HG03460 (cell line): ENCODE data around the gene ADCY5.

Experiments used
- ATAC-seq: cut with Tn5 transposase; IDR thresholded peaks from one replicate; pipeline ENCODE4 v1.9.1; 2021; ENCODE audit not compliant: unreplicated experiment

ADCY5 gene

DNA sequence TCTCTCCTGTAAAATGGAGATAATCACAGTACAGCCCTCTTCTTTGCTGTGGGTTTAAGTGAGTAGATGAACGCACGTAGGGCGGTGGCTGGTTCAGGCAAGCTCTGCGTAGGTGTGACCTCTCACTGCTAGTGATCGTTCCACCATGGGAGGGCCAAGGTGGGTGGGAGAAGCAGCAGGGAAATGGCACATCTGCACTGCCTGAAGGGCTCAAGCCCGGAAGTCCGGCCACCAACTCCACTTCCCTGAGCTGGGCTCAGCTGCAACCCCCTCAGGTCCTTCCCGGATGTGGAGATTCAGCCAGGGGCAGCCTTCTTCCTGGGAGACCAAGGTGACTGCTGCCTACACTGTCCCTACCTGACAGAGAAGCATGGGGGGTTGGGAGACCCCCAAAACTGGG lies 102.9 kb downstream of the ADCY5 start:
- no peak for ATAC-seq

DNA sequence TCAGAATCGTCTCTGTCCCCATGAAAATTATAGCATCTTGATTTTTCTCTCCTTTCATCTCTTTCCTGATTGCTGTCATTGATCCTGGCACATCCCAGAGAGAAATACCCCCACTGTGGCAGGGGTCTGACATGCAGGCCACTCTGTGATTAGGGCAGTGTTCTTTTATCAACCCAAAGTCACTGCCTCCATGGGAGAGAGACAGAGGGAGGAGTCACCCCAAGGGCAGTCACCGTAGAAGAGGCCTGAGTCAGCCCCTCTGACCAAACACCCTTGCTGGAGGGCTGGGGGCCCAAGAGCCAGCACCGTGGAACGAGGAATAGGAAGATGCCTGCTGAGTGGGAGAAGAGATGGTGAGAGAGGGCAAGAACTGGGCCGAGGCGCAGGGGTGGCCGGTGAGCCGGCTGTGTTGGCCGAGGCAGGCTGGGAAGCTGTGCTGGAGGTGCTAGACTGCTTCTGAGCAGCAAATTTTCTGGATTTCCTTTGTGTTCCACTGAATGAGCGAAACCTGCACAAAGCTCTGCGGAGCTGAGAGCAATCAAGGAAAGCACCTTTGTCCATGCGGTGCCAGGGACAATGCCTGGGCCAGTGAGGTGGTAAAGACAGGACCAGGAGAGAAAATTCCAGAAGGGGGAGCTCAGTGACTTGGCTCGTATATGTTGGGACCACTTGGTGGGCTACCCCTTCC lies 103.8 kb downstream of the ADCY5 start:
- ATAC-seq, result no peak

- no peak for ATAC-seq
Observed at GRCh38 chr3:123344175-123344906, 104.5 kb downstream of the ADCY5 start.

GRCh38 chr3:123343296-123344174 lies 105.4 kb downstream of the ADCY5 start:
- no peak for ATAC-seq

- ATAC-seq, result no peak
Observed at GRCh38 chr3:123342631-123343080, 106.2 kb downstream of the ADCY5 start.

- ATAC-seq, result no peak
Observed at GRCh38 chr3:123341871-123342630, 106.8 kb downstream of the ADCY5 start.

DNA sequence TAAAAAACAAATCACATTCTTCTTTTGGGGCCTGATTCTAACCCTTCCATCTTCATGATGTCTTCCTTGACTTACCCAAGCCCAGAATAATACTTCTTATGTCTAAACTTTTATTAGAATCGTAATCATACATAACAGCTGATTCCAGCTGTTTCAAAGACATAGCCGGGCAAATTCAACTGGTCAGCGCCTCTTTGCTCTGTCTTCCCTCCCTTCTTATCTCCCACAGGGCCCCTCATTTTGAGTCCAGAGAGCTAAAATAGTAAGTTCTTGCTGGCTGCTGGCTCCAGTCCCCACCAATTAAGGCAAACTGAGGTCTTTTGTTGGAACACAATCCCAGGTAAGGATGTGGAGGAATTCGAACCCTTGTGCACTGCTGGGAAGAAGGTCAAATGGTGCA lies 108.6 kb downstream of the ADCY5 start:
- no peak for ATAC-seq

GRCh38 chr3:123339302-123339701 lies 109.6 kb downstream of the ADCY5 start:
- no peak for ATAC-seq

DNA sequence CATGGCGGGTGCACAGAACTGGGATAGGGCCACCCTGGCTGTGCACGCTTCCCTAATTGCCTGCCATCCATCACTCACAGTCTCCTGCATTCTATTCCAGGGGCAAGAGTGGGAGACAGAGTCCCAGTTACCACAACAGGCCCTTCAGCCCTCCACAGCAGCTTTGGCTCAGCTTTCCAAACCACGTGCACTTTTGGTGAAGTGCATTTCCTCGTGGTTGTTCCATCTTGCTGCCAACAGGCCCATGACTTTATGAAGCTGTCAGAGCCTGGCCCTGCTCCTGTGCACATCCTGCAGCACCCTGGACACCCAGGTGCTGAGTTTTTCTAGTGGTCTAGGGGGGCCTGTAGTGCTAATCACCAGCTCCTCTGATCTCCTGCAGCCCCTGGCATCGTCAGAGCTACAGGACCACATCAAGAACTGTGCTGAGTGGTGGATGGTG lies 110.2 kb downstream of the ADCY5 start:
- ATAC-seq, result no peak

DNA sequence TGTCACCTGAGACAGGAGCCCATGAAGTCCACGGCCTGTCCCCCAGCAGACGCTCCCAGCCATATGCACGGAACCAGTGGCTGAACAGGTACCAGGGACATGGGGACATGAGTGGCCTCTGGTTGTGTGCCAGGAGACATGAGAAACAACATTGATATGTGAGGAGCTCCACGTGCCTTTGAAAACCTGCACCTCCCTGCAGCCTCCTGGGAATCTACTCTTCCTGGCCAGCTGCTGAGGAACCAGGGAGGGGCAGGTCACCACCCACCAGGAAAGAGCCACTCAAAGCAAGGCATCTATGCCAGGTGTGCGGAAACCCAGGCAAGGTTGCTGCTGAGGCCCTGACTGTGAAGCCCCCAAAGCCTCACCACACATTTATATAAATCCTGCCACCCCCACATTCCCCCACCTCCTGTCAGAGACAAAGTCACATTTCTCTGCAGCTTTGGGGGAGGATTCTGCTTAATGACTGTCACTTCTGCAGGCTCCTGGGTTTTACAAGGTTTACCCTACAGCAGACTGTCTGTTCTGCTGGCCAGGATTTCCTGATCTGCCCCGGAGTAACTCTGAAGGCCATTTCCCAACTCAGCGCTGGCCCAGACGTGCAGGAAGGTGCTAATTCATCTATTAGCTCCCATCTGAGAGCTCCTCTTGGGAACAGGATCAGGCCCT lies 110.8 kb downstream of the ADCY5 start:
- no peak for ATAC-seq

DNA sequence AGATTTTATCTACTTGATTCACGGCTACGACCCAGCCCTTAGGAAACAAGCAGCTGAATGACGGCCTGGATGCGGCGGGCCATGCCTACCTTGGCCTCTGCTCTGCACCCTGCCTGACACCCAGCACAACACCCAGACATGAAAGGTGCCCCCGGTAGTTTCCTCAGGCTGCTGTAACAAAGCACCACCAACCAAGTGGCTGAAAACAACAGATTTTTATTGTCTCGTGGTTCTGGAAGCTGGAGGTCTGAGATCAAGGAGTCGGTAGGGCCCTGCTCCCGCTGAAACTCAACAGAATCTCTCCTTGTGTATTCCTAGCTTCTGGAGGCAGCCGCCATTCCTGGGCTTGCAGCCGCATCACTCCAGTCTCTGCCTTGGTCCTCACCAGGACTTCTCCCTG lies 111.7 kb downstream of the ADCY5 start:
- no peak for ATAC-seq

DNA sequence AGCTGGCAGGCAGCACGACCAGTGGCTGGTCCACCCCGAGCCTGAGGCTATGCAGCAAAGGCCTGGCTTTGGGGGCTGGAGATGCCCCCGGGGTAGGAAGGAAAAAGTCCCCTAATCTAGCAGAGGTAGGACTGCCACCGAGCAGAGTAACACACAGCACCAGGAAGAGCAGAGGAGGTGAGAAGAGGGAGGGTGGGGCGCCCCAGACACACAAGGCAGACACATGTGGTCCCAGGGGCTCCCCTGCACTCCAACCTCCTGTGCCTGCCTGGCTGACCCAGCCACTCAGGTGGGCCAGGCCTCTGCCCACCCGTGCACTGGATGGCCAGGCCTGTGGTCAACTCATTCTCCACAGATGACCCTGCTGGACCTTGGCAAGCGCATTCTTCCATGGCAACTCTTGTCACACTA lies 112.4 kb downstream of the ADCY5 start:
- no peak for ATAC-seq

- no peak for ATAC-seq
Observed at GRCh38 chr3:123336001-123336400, 112.9 kb downstream of the ADCY5 start.

DNA sequence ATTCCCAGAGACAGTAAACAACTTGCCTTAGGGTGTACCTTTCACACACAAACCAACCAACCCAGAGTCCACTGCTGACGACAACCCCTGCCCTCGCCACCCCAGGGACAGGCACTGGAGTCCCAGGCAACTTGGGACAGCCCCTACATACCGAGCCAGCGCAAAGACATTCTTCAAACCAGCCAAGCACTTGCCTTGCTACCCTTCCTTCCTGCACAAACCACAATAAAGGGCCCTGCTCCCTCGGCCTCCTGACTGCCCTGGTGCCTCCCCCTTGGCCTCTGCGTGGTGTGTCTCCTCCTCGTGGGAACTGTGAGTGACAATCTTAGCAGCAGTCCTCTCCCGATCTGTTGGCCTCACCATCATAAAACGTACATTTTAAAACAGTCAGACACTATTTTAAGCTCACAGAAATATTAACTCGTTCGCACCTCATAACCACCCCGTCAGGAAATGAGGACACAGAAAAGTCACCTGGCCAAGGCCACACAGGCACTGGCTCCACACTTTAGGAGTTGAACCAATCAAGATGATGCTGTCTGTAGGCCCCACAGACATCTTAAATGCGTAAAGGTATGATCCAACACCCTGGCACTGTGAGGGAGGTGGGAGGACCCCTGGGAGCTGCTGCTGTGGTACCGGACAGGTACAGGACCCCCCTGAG lies 113.8 kb downstream of the ADCY5 start:
- no peak for ATAC-seq

DNA sequence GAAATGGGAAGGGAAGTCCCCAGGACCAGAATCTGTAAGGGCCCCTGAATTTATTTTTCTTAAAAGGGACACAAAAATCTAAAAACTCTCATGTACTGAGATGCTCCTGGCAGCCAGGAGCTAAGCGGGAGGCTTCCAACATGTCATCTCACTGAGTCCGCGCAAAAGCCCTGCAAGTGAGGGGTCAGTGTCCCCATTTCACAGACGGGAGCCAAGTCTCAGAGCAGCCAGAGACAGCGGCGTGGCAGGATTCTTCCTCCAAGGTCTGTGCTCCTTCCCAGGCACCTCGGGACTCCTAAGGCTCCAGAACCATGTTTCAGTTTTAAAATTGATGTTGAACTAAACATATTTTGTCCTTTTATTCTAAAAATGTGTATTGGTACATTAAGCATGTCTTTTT lies 114.8 kb downstream of the ADCY5 start:
- ATAC-seq, result no peak

GRCh38 chr3:123333401-123333800 lies 115.5 kb downstream of the ADCY5 start:
- ATAC-seq, result no peak

DNA sequence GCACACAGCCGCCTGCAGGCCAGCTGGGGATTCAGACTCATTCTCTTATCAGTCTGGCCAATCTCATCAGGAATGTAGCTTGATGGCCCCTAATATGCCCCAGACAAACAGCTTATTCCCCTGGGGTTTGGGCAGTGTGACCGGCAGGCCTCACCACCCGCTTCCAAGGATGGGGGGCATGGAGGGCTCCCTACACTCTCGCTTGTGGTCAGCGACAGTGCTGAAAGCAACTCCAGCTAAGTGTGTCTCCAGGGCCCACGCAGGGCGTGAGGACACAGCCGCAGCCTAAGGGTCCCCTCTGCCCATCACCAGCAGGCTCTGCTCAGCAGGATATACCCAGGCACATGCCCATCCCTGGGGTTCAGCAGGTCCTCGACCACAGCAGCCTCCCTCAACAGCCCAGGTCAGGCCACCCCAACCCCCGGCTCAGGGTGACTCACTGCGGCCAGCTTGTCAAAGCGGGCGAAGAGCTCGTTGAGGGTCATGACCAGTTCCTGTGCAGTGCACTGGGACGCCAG lies 116.7 kb downstream of the ADCY5 start:
- no peak for ATAC-seq

DNA sequence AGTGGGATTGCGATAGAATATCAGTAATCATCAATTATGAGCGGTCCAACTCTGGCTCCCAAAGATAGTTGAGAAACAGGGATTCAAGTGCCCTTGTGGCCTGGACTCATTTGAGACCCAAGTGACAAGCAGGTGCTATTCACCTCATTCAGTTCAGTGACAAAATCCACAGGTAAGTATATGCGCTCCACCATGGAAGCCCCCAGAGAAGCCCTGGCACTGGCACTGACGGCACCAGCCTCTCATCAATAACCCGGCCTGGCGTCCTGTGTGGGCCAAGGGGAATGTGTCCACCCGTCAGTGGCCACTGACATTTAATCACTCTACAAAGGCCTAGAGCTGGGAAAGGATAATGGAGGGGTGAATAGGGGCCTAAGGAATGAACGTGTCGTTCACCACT lies 117.2 kb downstream of the ADCY5 start:
- no peak for ATAC-seq

- ATAC-seq, result no peak
Observed at GRCh38 chr3:123331006-123331405, 117.9 kb downstream of the ADCY5 start.
